ENCODE measurements around the gene SULF2.
A peak's percentile ranks its signal among the peaks of the same experiment; 100 is the strongest.

SULF2 gene

DNA sequence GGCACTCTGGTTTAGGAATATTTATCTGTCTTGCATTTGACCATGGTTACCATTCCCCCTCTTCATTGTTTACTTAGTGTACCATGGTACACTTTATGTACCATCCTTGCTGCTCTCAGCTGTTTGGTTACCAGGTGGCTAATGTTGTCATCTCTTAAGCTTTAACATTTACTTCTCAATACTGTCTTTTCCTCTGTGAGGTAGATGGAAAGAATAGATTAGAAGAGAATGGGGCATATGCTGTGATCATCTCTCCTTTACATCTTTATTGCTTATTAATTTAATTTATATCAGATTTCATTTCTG is 174.4 kb downstream of the SULF2 start:
- H3K27ac ChIP-seq (ENCODE audit: insufficient read depth, low read length, poor library complexity, severe bottlenecking), result peak overlapping the region; percentile 67
- peaks cover 35% of the 10 kb centered on the region for H3K4me1 ChIP-seq (ENCODE audit: control insufficient read depth, insufficient read depth, low read length, poor library complexity, severe bottlenecking)
- no peak overlapping the region for H3K4me3 ChIP-seq (ENCODE audit: insufficient read depth, low read depth, low read length, poor library complexity, severe bottlenecking)
- H3K27me3 ChIP-seq (replicated peaks; ENCODE audit: control insufficient read depth, insufficient read depth, low read length, poor library complexity, severe bottlenecking), result no peaks in the 10 kb centered on the region
- no peaks in the 10 kb centered on the region for H3K36me3 ChIP-seq (ENCODE audit: control insufficient read depth, insufficient read depth, low read length)
- no peaks in the 10 kb centered on the region for H3K9me3 ChIP-seq (ENCODE audit: control insufficient read depth, low read length)
- DNase-seq, result no peak

DNA sequence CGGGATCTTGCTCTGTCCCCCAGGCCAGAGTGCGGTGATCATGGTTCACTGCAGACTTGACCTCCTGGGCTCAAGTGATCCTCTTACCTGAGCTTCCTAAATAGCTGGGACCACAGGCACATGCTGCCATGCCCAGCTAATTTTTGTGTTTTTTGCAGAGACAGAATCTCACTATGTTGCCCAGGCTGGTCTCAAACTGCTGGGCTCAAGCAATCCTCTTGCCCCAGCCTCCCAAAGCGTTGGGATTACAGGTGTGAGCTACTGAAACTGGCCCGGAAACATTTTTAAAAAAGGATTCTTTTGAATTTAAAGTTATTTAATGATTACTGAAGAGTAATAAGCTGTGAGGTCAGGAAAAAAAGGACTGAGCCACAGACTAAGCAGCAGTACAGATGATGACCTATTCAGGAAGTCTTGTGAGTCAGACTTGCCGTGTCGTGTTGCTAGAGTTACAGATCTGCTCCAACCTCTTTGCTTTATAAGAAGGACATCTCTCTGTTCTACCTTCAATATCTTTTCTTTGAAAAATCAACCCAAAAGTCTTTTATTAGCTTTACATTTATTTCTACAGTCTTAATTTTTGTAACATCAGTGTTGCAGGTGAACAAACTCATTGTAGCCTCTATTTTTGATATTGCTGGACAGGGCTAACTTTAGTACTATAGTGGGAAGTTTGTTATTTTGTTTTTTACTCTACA is 174.9 kb downstream of the SULF2 start:
- Histone ChIP-seq H3K36me3 (ENCODE audit: control insufficient read depth, insufficient read depth, low read length) (no peaks in the 10 kb centered on the region), H3K27ac (ENCODE audit: insufficient read depth, low read length, poor library complexity, severe bottlenecking) (peak overlapping the region; percentile 68), H3K9me3 (ENCODE audit: control insufficient read depth, low read length) (no peaks in the 10 kb centered on the region), H3K4me3 (ENCODE audit: insufficient read depth, low read depth, low read length, poor library complexity, severe bottlenecking) (no peak overlapping the region), H3K4me1 (ENCODE audit: control insufficient read depth, insufficient read depth, low read length, poor library complexity, severe bottlenecking) (peaks cover 35% of the 10 kb centered on the region), H3K27me3 (replicated peaks; ENCODE audit: control insufficient read depth, insufficient read depth, low read length, poor library complexity, severe bottlenecking) (no peaks in the 10 kb centered on the region)
- DNase-seq, result peak; percentile 36 to 48 (median 43)

DNA sequence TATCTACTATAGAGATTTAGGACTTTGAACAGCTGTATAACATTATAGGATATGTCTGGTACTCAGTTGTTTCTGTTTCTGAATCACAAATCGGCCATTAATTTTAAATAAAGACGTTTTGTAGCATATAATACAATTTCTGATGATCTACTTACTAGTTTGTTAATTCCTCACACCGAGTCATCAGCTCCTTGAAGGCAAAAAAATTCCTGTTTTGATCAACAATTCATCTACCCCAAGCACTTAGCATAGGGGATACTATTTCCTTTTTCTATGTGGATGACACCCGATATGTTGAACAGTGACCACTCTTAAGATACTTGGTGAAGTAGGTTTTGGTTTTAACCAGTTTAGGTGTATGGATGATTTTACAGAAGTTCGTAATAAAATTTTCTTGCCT is 176.3 kb downstream of the SULF2 start:
- Histone ChIP-seq H3K27me3 (replicated peaks; ENCODE audit: control insufficient read depth, insufficient read depth, low read length, poor library complexity, severe bottlenecking) (no peaks in the 10 kb centered on the region), H3K4me3 (ENCODE audit: insufficient read depth, low read depth, low read length, poor library complexity, severe bottlenecking) (no peak overlapping the region), H3K9me3 (ENCODE audit: control insufficient read depth, low read length) (no peaks in the 10 kb centered on the region), H3K4me1 (ENCODE audit: control insufficient read depth, insufficient read depth, low read length, poor library complexity, severe bottlenecking) (peaks cover 41% of the 10 kb centered on the region), H3K36me3 (ENCODE audit: control insufficient read depth, insufficient read depth, low read length) (no peaks in the 10 kb centered on the region), H3K27ac (ENCODE audit: insufficient read depth, low read length, poor library complexity, severe bottlenecking) (peak overlapping the region; percentile 36)
- DNase-seq, result no peak

Data from effector memory CD4-positive, alpha-beta T cell (primary cell).